ENCODE data around the gene NUTM1.

DNA sequence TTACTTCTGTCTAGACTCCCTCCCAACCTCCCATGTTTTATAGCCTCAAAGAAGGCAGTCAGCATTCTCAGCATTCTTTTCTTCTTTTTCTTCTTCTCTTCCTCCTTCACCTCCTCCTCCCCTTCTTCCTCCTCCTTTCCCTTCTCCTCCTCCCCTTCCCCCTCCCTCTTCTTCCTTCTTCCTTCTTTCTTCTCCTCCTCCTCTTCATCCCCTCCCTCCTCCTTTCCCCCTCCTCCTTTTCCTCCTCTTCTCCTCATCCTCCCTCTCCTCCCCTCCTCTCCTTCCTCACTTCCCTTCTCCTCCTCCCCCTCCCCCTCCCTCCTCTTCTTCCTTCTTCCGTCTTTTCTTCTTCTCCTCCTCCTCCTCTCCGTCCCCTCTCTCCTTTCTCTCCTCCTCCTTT is 27.5 kb downstream of the NUTM1 start:
- TF ChIP-seq POLR2A (IDR thresholded peaks at IDR 0.05; ENCODE audit: low read length) = no peak
- no peak for TF ChIP-seq GATA1 (IDR thresholded peaks at IDR 0.05; ENCODE audit: low read depth, low read length)
